NCI-H1092 treated with DMSO at 0.1 percent for 48 hours (cell line): ENCODE data around the gene SUPT3H.
"Not testable (repeated sequence)": the region's sequence is repeated elsewhere in the genome, so short reads cannot be mapped to it uniquely, and the experiment has no call there.

Experiments
- DNase-seq: peaks from one replicate; lab custom pipeline; 2025; lab: John Stamatoyannopoulos, UW

The SUPT3H gene

DNA sequence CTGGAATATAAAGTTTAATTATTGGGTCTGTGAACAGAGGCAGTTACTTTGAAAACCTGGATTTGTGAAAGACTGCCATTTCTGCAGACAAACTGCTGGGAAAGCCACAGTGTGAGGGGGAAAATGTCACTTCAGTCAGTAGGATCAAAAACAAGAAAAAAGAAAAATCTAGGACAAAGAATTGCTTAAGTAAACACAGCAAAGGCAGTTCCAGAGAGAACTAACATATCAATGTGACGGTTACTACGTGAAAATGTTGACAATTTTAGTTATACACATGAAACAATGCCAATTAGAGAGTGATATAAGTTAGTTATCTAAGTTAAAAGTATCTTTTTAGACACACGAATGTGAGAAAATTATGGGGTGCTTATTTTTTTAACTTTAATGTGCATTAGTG lies 320.0 kb downstream of the SUPT3H start:
- no peak for DNase-seq

GRCh38 chr6:45054610-45055009 lies 323.1 kb downstream of the SUPT3H start:
- DNase-seq, result no peak

- no peak for DNase-seq
These were observed 325.4 kb downstream of the SUPT3H start for GRCh38 chr6:45052325-45052724.

GRCh38 chr6:45049188-45049843 lies 328.4 kb downstream of the SUPT3H start:
- DNase-seq, result no peak

- no peak for DNase-seq
These were observed 330.2 kb downstream of the SUPT3H start for GRCh38 chr6:45047573-45047972.

DNA sequence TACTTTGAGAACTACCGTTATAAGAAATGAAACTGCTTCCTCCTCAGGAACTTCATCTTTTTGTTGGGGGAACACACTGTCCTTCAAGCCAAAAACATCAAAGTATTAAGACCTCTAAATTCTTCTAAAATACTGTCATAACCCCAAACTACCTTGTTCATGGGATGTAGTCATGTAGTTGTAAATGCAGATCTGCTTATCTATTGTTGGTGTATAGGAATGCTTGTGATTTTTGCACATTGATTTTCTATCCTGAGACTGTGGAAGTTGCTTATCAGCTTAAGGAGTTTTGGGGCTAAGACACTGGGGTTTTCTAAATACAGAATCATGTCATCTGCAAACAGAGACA lies 332.5 kb downstream of the SUPT3H start:
- no peak for DNase-seq

DNA sequence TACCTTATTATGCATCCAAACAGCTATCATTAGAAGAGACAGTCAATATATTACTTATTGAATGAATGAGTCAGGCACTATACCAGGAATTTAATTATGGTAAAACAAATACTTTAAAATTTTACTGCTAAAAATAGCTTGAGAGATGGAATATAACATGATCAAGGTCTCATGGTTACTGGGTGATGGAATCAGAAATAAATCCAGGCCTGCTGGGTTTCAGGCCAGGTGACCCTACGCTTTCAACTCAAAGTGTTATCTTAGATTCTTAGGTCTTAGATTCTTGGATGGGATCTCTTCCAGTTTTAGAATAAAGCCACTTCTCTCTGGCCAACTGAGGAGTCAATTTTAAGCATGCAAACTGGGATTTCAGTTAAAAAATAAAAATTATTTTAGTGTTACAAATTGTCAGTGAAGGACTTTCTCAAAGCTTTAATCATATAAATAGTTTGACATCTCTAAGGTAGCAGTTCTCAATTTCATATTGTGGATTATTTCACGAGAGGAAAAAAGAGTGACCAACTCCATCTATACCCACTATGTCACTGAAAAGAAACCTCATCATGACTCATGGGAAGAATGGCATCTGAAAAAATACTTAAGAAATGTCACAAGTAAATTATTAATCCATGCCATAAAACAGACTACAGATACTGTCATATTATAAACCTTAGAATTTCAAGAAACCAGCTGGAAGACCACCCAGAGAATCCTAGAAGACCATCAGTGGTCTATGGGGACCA lies 333.1 kb downstream of the SUPT3H start:
- DNase-seq, result no peak

DNA sequence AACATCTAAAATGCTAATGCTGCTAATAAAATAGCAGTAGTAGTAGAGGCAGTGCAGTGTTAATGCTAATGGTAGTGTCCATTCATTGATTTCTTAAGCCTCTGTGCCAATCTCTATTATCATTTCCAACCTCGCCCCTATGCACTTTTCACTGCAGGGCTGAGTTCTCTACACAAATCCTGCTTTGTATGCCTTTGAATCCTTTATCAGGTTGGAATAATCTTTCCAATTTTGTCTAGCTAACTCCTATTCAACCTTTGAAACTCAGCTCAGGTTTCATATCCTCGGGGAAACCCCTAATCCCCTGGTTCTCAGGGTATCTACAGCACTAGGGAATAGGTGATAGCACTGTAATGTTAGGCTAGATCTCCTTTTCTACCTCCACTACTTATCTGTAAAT lies 333.6 kb downstream of the SUPT3H start:
- DNase-seq, result no peak

DNA sequence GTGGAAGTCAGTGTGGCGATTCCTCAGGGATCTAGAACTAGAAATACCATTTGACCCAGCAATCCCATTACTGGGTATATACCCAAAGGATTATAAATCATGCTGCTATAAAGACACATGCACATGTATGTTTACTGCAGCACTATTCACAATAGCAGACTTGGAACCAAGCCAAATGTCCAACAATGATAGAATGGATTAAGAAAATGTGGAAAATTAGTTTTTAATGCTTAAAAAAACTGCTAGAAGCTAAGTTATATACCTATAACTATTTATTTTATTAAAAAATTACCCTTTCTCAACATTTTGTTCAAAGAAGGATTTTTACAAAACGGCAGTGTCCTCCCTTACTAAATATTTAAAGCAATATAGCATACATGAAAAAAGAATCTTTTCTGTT lies 335.1 kb downstream of the SUPT3H start:
- not testable (repeated sequence) for DNase-seq

GRCh38 chr6:45038226-45038625 lies 339.5 kb downstream of the SUPT3H start:
- DNase-seq, result no peak

DNA sequence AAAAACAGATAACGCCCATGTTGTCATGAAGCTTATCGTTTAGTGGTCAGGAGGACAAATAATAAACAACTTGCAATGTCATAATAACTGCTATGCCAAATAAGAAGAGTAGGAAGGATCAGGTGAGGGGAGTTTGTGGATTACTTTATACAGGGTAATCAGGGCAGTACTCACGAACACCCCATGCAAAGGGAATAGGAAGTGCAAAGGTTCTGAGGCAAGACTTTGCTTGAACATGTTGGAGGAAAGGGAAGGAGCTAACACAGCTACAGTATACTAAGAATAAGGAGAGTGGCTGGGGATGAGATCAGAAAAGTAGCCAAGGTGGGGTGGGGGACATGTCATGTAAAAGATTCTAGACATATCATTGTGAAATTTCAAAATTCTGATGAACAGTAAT lies 341.6 kb downstream of the SUPT3H start:
- no peak for DNase-seq

GRCh38 chr6:45032426-45032825 lies 345.3 kb downstream of the SUPT3H start:
- DNase-seq, result no peak

DNA sequence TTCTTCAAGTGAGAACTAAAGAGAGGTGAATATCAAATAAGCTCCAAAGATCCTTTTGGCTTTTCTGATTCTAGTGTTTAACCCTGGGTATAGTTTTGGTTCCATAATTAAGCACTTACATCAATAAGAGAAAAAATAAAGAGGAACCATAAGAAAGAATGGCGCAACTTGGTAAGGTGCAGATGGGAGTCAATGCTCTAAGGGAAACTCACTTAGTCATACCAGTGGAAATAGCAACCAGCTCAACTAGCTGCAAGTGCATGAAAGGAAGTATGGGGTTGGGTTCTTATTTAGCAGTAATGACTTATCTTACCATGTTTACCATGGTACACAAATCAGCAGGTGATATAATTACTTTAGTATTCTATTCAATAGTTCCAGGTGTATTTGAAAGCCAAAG lies 346.1 kb downstream of the SUPT3H start:
- no peak for DNase-seq

DNA sequence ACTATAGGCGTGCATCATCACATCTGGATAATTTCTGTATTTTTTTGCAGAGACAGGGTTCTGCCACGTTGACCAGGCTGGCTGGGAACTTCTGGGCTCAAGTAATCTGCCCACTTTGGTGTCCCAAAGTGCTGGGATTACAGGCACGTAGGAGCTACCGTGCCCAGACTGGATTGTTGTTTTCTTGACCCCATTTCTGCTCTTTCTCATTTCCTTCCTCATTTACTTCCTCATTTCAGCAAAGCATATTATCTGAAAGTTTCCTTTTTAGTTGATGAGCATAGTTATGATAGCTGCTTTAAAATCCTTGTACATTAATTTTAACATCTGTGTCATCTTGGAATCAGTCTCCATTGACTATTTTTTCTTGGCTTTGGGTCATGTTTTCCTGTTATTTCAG lies 350.6 kb downstream of the SUPT3H start:
- DNase-seq, result no peak

DNA sequence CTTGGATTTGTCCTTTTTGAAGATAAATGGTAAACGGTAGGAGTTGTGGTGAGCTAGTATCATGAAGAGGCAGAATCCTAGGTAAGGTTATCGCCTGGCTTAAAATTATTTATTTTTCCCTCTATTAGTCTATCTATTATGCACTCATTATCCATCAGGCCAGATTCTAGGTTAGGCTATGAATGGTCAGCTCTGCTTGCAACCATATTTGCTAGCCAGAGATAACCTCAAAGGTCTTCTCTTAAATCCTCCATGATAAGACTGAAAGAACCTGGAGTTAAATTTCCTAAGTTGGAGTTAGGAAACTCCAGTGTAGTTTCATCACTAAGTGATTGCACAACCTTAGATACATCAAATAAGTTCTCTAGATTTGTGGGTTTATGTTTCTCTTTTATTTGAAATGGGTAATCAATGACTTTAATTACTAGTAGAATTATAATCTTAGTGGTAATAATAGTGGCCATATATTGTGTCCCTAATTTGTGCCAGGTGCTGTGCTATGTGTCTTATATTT lies 351.7 kb downstream of the SUPT3H start:
- no peak for DNase-seq

DNA sequence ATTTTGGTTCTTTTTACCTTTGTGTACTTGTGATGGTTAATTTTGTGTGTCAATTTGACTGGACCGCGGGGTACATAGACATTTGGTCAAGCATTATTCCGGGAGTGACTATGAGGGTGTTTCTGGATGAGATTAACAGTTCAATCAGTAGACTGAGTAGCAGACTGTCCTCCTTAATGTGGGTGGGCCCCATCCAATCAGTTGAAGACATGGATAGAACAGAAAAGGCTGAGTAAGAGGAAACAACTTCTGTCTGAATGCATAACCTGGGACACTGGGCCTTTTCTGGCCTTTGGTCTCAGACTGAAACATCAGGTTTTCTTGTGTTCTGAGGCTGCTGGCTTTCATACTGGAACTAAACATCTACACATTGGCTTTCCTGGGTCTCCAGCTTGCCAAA lies 353.1 kb downstream of the SUPT3H start:
- DNase-seq, result no peak

GRCh38 chr6:45021676-45022075 lies 356.1 kb downstream of the SUPT3H start:
- DNase-seq, result no peak

GRCh38 chr6:45012687-45013086 lies 365.0 kb downstream of the SUPT3H start:
- DNase-seq, result no peak

- DNase-seq, result no peak
These were observed 368.2 kb downstream of the SUPT3H start for GRCh38 chr6:45009576-45009975.

DNA sequence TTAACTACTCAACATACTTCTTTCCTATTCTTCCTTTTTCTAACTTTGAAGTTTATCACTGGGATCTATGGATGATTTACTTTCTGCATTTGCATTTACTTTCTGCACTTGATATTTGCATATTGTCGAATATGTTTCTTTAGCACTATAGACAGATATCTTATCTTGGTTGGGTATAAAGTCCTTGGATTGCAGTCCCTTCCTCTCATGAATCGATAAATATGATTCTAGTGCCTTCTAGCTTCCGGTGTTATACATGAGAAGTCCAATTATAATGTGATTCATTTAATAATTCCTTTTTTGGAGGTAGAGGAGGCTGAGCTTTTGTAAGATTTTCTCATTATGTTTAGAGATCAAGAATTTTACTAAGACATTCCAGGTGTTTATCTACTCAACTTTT lies 370.8 kb downstream of the SUPT3H start:
- DNase-seq, result no peak

- DNase-seq, result no peak
These were observed 373.8 kb downstream of the SUPT3H start for GRCh38 chr6:45003961-45004360.

GRCh38 chr6:45003387-45003786 lies 374.3 kb downstream of the SUPT3H start:
- no peak for DNase-seq

DNA sequence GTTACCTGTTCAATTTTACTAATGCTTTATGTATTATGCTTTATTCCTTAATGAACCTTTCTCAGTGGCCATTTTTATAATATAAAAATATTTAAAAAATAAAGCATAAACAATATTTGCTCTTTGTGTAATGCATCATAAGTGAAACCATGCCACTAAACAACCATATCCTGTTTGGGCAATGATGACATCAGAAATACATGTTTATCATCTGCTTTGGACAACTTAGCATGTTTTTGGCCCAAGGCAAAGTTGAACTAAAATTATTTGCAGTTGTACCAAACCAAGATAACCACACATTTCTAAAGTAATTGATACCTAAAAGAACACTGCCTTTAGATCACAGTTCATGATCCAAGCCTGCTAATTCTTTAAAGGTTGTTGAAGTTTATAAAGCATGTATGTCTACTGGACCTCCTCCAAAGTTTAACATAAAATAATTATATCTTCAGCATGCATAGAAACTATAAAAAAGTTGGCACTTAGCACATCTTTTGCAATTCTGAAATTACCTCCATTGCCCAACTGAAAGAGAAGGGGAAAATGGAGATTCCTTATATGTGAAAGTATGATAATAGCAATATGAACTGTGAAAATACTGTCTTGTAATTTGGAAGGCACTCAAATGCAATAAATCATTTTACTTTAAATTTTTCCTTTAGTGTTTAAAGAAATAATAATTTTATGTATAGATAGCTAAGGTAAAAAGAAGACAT lies 375.2 kb downstream of the SUPT3H start:
- no peak for DNase-seq
